ENCODE results near the gene PTPRG.

DNA sequence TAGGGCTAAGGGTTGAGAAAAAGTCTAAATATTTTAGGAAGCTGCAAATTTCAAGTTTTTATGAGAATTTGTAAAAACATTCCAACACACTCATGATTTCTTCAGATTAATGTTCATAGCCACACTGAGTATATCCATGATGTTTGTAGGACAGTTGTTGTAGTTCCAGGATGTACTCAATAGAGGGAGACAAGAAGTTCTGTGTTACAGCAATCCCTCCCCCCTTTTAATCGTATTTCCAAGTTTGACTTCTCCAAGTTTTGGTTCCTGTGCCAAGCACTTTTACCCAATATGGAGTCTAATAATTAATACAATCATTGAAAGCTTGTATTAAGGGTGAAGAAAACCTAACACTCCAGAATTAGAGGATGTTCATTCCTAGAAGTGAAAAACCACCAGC lies 668.5 kb downstream of the PTPRG start:
- TF ChIP-seq SIN3A (IDR thresholded peaks at IDR 0.05; ENCODE audit: borderline replicate concordance, insufficient read depth, low read length) (no peak), POLR2AphosphoS5 (IDR thresholded peaks at IDR 0.05; ENCODE audit: low read depth, low read length) (no peak), TAF1 (IDR thresholded peaks at IDR 0.05; ENCODE audit: borderline replicate concordance, insufficient read depth, low read length) (no peak)
- TF ChIP-seq, protein P1, sequence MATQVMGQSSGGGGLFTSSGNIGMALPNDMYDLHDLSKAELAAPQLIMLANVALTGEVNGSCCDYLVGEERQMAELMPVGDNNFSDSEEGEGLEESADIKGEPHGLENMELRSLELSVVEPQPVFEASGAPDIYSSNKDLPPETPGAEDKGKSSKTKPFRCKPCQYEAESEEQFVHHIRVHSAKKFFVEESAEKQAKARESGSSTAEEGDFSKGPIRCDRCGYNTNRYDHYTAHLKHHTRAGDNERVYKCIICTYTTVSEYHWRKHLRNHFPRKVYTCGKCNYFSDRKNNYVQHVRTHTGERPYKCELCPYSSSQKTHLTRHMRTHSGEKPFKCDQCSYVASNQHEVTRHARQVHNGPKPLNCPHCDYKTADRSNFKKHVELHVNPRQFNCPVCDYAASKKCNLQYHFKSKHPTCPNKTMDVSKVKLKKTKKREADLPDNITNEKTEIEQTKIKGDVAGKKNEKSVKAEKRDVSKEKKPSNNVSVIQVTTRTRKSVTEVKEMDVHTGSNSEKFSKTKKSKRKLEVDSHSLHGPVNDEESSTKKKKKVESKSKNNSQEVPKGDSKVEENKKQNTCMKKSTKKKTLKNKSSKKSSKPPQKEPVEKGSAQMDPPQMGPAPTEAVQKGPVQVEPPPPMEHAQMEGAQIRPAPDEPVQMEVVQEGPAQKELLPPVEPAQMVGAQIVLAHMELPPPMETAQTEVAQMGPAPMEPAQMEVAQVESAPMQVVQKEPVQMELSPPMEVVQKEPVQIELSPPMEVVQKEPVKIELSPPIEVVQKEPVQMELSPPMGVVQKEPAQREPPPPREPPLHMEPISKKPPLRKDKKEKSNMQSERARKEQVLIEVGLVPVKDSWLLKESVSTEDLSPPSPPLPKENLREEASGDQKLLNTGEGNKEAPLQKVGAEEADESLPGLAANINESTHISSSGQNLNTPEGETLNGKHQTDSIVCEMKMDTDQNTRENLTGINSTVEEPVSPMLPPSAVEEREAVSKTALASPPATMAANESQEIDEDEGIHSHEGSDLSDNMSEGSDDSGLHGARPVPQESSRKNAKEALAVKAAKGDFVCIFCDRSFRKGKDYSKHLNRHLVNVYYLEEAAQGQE (IDR thresholded peaks at IDR 0.05; ENCODE audit: insufficient read depth in 1 of 2, low read depth in 2 of 2, low read length in 2 of 2): no peak

Data from PFSK-1 (cell line).